H9 (cell line): ENCODE results near the gene DNAI2. TPM values are rescaled to one million over a fixed set of nuclear protein-coding genes. Genes with fewer than 3 reads are reported as not detected.

Experiments used
- DNase-seq: peaks from one replicate; pipeline ENCODE4 v3.0.0-alpha.2; 2017
- H2AFZ ChIP-seq: one replicate; pipeline ENCODE4 v1.6.1; 2013; ENCODE audit warnings: mild to moderate bottlenecking, low read length, control low read depth, moderate library complexity
- H2AK5ac ChIP-seq: 2 replicates; pipeline ENCODE4 v1.6.1; 2013; ENCODE audit warnings: low read length, control low read depth, mixed read lengths; ENCODE audit not compliant: insufficient read length
- H2BK120ac ChIP-seq: one replicate; pipeline ENCODE4 v1.6.1; 2013; ENCODE audit warnings: low read depth, mild to moderate bottlenecking, low read length, control low read depth, inconsistent platforms; ENCODE audit not compliant: poor library complexity, severe bottlenecking
- H2BK12ac ChIP-seq: 2 replicates; pipeline ENCODE4 v1.6.1; 2013; ENCODE audit warnings: low read length, control low read depth, mixed read lengths, low read depth; ENCODE audit not compliant: insufficient read length
- H2BK15ac ChIP-seq: 2 replicates; pipeline ENCODE4 v1.6.1; 2013; ENCODE audit warnings: low read depth, low read length, control low read depth
- H2BK20ac ChIP-seq: one replicate; pipeline ENCODE4 v1.6.1; 2013; ENCODE audit warnings: low read depth, mild to moderate bottlenecking, low read length, control low read depth, inconsistent platforms; ENCODE audit not compliant: poor library complexity, severe bottlenecking
- H2BK5ac ChIP-seq: 2 replicates; pipeline ENCODE4 v1.6.1; 2013; ENCODE audit warnings: low read length, control low read depth, mixed read lengths; ENCODE audit not compliant: insufficient read length
- H3K14ac ChIP-seq: 2 replicates; pipeline ENCODE4 v1.6.1; 2013; ENCODE audit warnings: low read length, control low read depth; ENCODE audit not compliant: insufficient read depth
- H3K18ac ChIP-seq: 2 replicates; pipeline ENCODE4 v1.6.1; 2013; ENCODE audit warnings: low read depth, mild to moderate bottlenecking, mixed read lengths, low read length, control low read depth; ENCODE audit not compliant: insufficient read length
- H3K23ac ChIP-seq: 2 replicates; pipeline ENCODE4 v1.6.1; 2013; ENCODE audit warnings: low read length, control low read depth, mixed read lengths, low read depth; ENCODE audit not compliant: insufficient read length
- H3K23me2 ChIP-seq: 2 replicates; pipeline ENCODE4 v1.6.1; 2013; ENCODE audit warnings: low read depth, mild to moderate bottlenecking, mixed read lengths, low read length, control low read depth; ENCODE audit not compliant: insufficient read length, poor library complexity, severe bottlenecking
- H3K27ac ChIP-seq: 2 replicates; pipeline ENCODE4 v1.5.1; 2013; ENCODE audit warnings: low read length, control low read depth, mixed read lengths, low read depth; ENCODE audit not compliant: insufficient read length
- H3K27me3 ChIP-seq: 2 replicates; pipeline ENCODE4 v1.6.1; 2013; ENCODE audit warnings: low read length, control low read depth, inconsistent platforms; ENCODE audit not compliant: insufficient read depth
- H3K4ac ChIP-seq: 2 replicates; pipeline ENCODE4 v1.6.1; 2013; ENCODE audit warnings: low read depth, mild to moderate bottlenecking, control low read depth, inconsistent platforms, low read length, moderate library complexity
- H3K4me1 ChIP-seq: 2 replicates; pipeline ENCODE4 v1.6.1; 2013; ENCODE audit warnings: low read length, control low read depth, inconsistent platforms; ENCODE audit not compliant: insufficient read depth
- H3K4me2 ChIP-seq: 2 replicates; pipeline ENCODE4 v1.6.1; 2013; ENCODE audit warnings: low read length, control low read depth, mixed read lengths; ENCODE audit not compliant: insufficient read length, insufficient read depth
- H3K56ac ChIP-seq: 2 replicates; pipeline ENCODE4 v1.6.1; 2013; ENCODE audit warnings: low read depth, mild to moderate bottlenecking, mixed read lengths, low read length, control low read depth; ENCODE audit not compliant: insufficient read length
- H3K79me1 ChIP-seq: 2 replicates; pipeline ENCODE4 v1.6.1; 2013; ENCODE audit warnings: low read depth, mild to moderate bottlenecking, moderate library complexity, low read length, control low read depth, inconsistent platforms; ENCODE audit not compliant: insufficient read depth, poor library complexity, severe bottlenecking
- H3K79me2 ChIP-seq: 2 replicates; pipeline ENCODE4 v1.6.1; 2013; ENCODE audit warnings: low read length, control low read depth, inconsistent platforms; ENCODE audit not compliant: insufficient read depth
- H3K9ac ChIP-seq: 2 replicates; pipeline ENCODE4 v1.6.1; 2013; ENCODE audit warnings: low read length, control low read depth, mixed read lengths; ENCODE audit not compliant: insufficient read length; ENCODE audit errors: extremely low read depth
- H3K9me3 ChIP-seq: one replicate; pipeline ENCODE4 v1.6.1; 2013; ENCODE audit warnings: low read depth, low read length, inconsistent platforms; ENCODE audit not compliant: control insufficient read depth
- H3T11ph ChIP-seq: one replicate; pipeline ENCODE4 v1.6.1; 2013; ENCODE audit warnings: mild to moderate bottlenecking, low read length, control low read depth, inconsistent platforms
- H4K20me1 ChIP-seq: one replicate; pipeline ENCODE4 v1.6.1; 2013; ENCODE audit not compliant: control insufficient read depth, insufficient read length, insufficient read depth
- H4K5ac ChIP-seq: 2 replicates; pipeline ENCODE4 v1.6.1; 2013; ENCODE audit warnings: low read depth, mild to moderate bottlenecking, mixed read lengths, low read length, control low read depth; ENCODE audit not compliant: insufficient read length
- H4K8ac ChIP-seq: replicated peaks from 2 replicates; pipeline ENCODE4 v1.6.1; 2013; ENCODE audit warnings: low read length, control low read depth, mixed read lengths, low read depth; ENCODE audit not compliant: insufficient read length
- H4K91ac ChIP-seq: 2 replicates; pipeline ENCODE4 v1.6.1; 2013; ENCODE audit warnings: low read depth, mild to moderate bottlenecking, moderate library complexity, mixed read lengths, low read length, control low read depth; ENCODE audit not compliant: insufficient read length
- H3K27ac Mint-ChIP-seq, 3 experiments: 2 replicates in 2 of 3; 3 replicates in 1 of 3; pipeline ENCODE4 v1.8.0; 2020 to 2021; ENCODE audit warnings: mixed read lengths in 3 of 3, mild to moderate bottlenecking in 1 of 3, moderate library complexity in 1 of 3
- H3K27me3 Mint-ChIP-seq: 2 replicates; pipeline ENCODE4 v1.8.0; 2021; ENCODE audit warnings: low read depth, mild to moderate bottlenecking, moderate library complexity, mixed read lengths
- H3K36me3 Mint-ChIP-seq, 3 experiments: 2 replicates in 2 of 3; 3 replicates in 1 of 3; pipeline ENCODE4 v1.8.0; 2020 to 2021; ENCODE audit warnings: low read depth in 3 of 3, mixed read lengths in 3 of 3; ENCODE audit not compliant: insufficient read depth in 1 of 3
- H3K4me1 Mint-ChIP-seq, 2 experiments: 2 replicates each; pipeline ENCODE4 v1.8.0; 2020; ENCODE audit warnings: mixed read lengths in 2 of 2
- H3K4me3 Mint-ChIP-seq, 2 experiments: 2 replicates in 1 of 2; 3 replicates in 1 of 2; pipeline ENCODE4 v1.8.0; 2020 to 2021; ENCODE audit warnings: mild to moderate bottlenecking in 2 of 2, mixed read lengths in 2 of 2, moderate library complexity in 1 of 2
- H3K9me3 Mint-ChIP-seq, 2 experiments: 2 replicates in 1 of 2; 3 replicates in 1 of 2; pipeline ENCODE4 v1.8.0; 2020; ENCODE audit warnings: mild to moderate bottlenecking in 2 of 2, mixed read lengths in 2 of 2, moderate library complexity in 1 of 2
- WGBS: extraction: QIAGEN DNeasy Blood & Tissue Kit; methylation state at CpG from one replicate; pipeline ENCODE4 v1.1.7; 2013; ENCODE audit warnings: missing lambda C conversion rate, low lambda C conversion rate, mixed read lengths; ENCODE audit not compliant: insufficient read length; ENCODE audit errors: extremely low coverage; 5-methylcytosine and 5-hydroxymethylcytosine counted together
- total RNA-seq: library from RNA; stranded (reverse); gene quantifications from 2 replicates; pipeline ENCODE4 v1.2.1, GENCODE V29; 2021
- TF ChIP-seq, protein P1 (sequence below): fragments of 200-600 bp; sonication (generic); conservative IDR thresholded peaks from 3 replicates; pipeline ENCODE4 v1.8.0; 2021; ENCODE audit warnings: antibody characterized with exemption, mild to moderate bottlenecking

DNAI2 gene
- total RNA-seq, 1 experiment from 2014 or later = not detected

DNA sequence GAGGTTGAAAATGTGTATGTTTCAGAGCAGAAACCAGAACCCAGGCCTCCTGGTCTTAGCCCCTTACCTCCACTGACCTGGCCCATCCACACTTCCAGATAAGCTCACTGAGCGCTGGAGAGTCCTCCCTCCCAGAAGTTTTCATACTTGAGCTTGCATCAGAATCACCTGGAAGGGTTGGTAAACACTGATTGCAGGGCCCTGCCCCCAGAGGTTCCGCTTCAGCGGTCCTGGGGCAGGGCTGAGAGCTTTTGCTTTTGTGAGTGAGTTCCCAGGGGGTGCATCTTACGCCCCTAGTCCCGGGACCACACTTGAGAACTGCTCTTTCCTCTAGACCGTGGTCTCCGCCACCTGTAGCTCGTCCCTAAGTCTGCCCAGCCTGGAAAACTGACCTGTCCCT lies 40.1 kb upstream of the DNAI2 start:
- Histone ChIP-seq H3K14ac (no peak overlapping the region), H3K4ac (no peak overlapping the region), H3K9ac (no peak overlapping the region), H3K23me2 (no peaks in the 10 kb centered on the region), H2BK12ac (no peak overlapping the region), H3K23ac (no peak overlapping the region), H2BK15ac (no peak overlapping the region), H3K9me3 (no peaks in the 10 kb centered on the region), H2BK120ac (no peak overlapping the region), H2AFZ (no peak overlapping the region), H3K4me2 (no peak overlapping the region), H4K8ac (no peak overlapping the region), H3T11ph (no peak overlapping the region), H3K18ac (no peak overlapping the region), H4K5ac (no peak overlapping the region), H2BK5ac (no peak overlapping the region), H2AK5ac (no peak overlapping the region), H3K27me3 (no peaks in the 10 kb centered on the region), H3K56ac (no peak overlapping the region), H4K91ac (no peak overlapping the region), H2BK20ac (no peak overlapping the region), H3K4me1 (no peaks in the 10 kb centered on the region), H3K79me2 (no peaks in the 10 kb centered on the region), H4K20me1 (no peaks in the 10 kb centered on the region), H3K79me1 (no peaks in the 10 kb centered on the region), H3K27ac (no peak overlapping the region)
- H3K4me1 Mint-ChIP-seq = peaks cover 6 to 35% of the 10 kb centered on the region in 2 experiments
- no peak overlapping the region for H3K27ac Mint-ChIP-seq
- TF ChIP-seq, protein P1, sequence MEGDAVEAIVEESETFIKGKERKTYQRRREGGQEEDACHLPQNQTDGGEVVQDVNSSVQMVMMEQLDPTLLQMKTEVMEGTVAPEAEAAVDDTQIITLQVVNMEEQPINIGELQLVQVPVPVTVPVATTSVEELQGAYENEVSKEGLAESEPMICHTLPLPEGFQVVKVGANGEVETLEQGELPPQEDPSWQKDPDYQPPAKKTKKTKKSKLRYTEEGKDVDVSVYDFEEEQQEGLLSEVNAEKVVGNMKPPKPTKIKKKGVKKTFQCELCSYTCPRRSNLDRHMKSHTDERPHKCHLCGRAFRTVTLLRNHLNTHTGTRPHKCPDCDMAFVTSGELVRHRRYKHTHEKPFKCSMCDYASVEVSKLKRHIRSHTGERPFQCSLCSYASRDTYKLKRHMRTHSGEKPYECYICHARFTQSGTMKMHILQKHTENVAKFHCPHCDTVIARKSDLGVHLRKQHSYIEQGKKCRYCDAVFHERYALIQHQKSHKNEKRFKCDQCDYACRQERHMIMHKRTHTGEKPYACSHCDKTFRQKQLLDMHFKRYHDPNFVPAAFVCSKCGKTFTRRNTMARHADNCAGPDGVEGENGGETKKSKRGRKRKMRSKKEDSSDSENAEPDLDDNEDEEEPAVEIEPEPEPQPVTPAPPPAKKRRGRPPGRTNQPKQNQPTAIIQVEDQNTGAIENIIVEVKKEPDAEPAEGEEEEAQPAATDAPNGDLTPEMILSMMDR = no peak
- no peak for DNase-seq
- WGBS = no CpG with 5 or more reads among the region's 8 CpGs
- no peaks in the 10 kb centered on the region for H3K9me3 Mint-ChIP-seq
- H3K27me3 Mint-ChIP-seq = peaks cover 3% of the 10 kb centered on the region; the same call in 1 of the 2 replicates
- H3K4me3 Mint-ChIP-seq = 0 out of 5 replicates have a peak overlapping the region, but pooled peaks of 1 of the 2 experiments have one; percentile 42
- H3K36me3 Mint-ChIP-seq = no peaks in the 10 kb centered on the region; a peak in 1 of 7 replicates
